HG03521 (cell line): ENCODE data around the gene DLG2.

Experiments used
- ATAC-seq: cut with Tn5 transposase; IDR thresholded peaks from one replicate; pipeline ENCODE4 v1.9.1; 2021; ENCODE audit warnings: mild to moderate bottlenecking, moderate library complexity; ENCODE audit not compliant: unreplicated experiment

DLG2 gene

GRCh38 chr11:84437071-84437980, 1189.8 kb downstream of the DLG2 start:
- ATAC-seq = peak; percentile 90

DNA sequence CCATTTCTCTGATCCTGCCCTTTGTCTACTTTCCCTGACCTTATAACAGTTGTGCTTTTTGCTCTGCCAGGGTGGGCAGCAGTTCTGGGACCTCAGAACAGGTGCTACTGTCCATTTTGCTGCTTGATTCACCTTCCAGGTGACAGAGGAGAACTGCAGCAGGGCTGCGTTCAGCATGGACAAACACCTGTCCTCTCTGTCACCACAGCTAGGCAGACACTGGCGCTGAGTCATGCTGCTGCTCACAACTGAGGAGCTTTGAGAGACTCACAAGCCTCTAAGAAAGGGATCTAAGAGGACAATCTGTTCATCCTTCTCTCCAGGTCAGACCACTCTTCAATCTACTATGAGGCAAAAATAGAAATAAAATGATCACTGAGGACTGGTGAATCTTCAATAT, 1196.5 kb downstream of the DLG2 start:
- ATAC-seq = no peak

DNA sequence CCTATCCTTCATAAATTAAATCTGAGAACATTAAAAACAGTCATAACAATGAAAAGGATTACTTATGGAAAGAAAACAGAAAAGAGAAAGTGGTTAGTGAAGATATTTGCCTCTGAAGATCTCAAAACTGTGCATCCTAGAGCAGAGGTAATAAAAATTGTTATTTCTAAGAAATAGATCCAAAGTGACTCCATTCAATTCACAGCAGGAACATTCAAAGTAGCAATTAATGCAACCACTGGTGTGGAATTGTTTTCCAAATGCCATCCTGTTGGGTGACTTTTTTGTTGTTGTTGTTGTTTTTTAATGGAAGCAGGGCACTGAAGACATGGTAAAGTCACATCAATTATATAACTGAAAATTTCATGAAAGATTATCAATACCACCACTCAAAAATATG, 1201.5 kb downstream of the DLG2 start:
- no peak for ATAC-seq

DNA sequence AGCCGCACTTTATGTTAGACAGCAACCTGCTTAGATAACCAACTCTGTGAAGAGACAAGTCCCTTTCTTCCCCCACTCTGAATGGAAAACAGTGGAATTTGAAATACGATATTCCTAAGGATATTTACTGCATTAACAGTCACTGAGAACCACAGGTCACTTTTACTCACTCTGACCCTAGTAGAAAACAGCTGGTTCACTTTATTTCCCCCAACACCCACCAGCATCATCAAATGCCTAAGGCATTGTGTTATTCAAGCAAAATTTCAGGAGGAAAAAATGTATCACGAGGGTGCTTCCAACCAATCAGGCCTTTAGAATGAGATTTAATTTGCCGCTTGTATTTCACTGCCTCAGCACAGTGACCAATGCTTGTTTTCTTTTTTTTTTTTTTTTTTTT, 1206.9 kb downstream of the DLG2 start:
- ATAC-seq = no peak

- ATAC-seq = no peak
Observed at GRCh38 chr11:84419616-84420015, 1207.5 kb downstream of the DLG2 start.

- no peak for ATAC-seq
Observed at GRCh38 chr11:84414920-84415319, 1212.2 kb downstream of the DLG2 start.

DNA sequence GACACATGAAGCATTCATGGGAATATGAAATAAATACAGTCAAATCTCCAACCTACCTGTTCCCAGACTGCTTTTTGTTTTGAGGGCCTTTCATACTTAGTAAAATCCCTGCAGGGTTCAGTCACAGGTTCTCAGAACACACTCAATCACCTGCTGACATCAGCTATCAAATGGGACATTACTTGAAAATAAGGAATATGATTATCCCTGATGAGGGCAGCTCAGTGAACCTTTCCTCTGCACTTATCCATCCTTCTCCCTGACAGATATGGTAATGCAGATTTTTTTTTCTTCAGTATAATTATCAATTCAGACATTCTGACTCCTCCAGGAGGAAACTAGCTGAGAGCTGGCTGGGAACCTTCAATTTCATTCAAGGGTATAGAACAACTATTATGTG, 1213.6 kb downstream of the DLG2 start:
- ATAC-seq = no peak

GRCh38 chr11:84412862-84413261, 1214.3 kb downstream of the DLG2 start:
- no peak for ATAC-seq

- no peak for ATAC-seq
Observed at GRCh38 chr11:84408946-84409411, 1218.2 kb downstream of the DLG2 start.

DNA sequence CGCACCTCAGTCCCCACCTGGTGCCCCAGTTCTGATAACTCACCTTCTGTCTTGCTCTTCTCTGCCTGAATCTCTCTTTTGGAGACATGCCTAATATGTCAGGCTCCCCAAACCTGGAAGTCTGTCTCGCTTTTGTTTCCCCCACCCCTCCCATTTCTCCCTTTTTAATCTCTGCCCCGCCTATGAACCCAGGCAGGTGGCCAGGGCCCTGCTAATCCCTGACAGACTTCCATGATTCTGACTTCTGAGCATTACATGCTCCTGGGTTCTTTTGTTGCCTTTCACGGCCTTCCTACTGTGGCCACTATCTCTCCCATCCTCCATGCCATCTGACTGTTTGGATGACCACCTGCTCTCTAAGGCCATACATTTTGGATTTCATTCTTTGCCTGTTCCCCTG, 1220.1 kb downstream of the DLG2 start:
- ATAC-seq = no peak

- ATAC-seq = no peak
Observed at GRCh38 chr11:84398017-84398626, 1229.0 kb downstream of the DLG2 start.

DNA sequence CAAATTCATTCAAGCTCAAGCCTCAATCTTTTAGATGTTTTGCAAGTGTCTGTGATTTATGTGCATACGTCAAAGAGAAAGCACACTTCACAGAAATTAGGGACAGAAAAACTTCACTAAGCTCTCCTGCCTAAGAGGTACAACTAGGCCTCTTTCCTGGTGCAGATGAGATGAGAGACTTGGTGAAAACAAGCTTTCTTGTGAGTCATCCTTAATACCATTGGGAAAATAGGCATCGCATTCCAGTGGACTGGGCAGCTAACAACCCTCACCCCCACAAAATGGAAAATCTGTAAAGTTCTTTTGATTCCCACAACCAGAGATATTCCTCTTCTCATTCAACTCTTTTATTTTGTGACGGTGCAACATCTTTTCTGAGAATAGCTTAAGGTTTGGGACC, 1230.6 kb downstream of the DLG2 start:
- ATAC-seq = no peak

DNA sequence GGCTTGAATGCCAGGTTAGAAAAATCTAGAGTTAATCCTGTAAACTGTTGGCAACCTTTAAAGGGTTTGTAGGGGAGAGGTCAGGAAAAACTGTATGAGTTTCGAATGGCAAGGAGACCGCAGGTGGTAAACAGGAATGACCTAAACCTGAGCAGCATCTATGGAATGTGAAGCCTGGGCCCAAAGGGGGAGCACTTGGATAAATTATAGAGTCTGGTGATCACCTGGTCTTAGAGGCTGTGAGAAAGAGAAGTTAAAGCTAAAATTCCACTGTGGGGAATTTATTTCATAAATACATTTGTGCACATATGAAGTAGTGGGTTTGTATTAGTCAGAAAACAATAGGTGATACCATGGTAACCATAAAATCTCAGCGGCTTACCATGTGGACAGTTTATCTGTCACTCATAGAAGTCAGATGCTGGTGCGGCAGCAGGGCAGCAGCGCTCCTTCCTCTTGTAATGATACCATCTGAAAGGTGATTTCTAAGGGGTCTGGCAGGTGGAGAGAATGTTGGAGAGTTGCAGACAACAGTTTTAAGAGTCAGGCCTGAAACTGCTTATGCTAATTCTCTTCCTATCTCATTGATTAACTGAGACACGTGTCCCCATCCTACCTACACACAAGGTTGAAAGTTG, 1236.6 kb downstream of the DLG2 start:
- ATAC-seq = no peak

- no peak for ATAC-seq
Observed at GRCh38 chr11:84389696-84390095, 1237.4 kb downstream of the DLG2 start.

- no peak for ATAC-seq
Observed at GRCh38 chr11:84384731-84385130, 1242.4 kb downstream of the DLG2 start.

DNA sequence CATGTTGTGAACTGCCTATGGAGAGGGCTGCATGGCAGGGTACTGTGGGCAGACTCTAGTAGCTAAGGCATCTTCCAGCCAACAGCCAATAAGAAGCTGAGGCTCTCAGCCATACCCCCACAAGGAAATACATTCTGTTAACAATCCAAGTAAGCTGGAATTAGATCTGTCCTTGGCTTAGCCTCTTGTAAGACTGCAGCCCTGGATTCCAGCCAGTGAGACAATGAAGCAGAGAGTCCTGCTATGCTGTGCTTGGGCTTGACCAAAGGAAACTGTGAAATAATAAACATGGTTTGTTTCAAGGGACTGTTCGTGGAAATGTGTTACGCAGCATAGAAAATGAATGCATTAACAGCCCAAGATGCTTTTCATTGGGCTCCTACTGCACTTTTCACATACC, 1243.6 kb downstream of the DLG2 start:
- no peak for ATAC-seq

- no peak for ATAC-seq
Observed at GRCh38 chr11:84381666-84382065, 1245.5 kb downstream of the DLG2 start.

DNA sequence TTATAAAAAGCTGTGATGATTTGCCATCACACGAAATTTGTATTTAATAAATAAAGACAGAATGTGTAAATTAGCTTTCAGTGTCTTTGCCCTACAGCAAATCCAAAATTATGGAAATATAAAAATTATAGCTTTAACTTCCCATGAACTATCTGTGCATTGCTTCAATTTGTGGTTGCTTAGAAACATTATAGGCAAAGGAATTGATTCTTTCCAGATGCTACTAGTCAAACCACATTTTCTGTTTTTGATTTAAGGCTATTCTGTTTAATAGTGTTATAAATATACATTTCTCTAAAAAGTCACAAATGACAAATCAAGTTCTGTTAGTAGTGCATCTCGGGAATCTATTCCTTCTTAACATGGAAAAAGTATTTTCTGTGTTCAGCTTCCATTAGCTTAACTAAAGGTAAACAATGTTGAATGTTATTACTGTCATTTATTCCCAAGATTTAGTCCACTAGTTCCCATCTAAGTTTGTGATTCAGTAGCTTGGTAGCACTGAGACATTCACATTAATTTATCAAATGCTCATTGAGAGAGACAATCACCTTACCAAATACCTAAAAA, 1254.7 kb downstream of the DLG2 start:
- no peak for ATAC-seq

- no peak for ATAC-seq
Observed at GRCh38 chr11:84358034-84358433, 1269.1 kb downstream of the DLG2 start.

DNA sequence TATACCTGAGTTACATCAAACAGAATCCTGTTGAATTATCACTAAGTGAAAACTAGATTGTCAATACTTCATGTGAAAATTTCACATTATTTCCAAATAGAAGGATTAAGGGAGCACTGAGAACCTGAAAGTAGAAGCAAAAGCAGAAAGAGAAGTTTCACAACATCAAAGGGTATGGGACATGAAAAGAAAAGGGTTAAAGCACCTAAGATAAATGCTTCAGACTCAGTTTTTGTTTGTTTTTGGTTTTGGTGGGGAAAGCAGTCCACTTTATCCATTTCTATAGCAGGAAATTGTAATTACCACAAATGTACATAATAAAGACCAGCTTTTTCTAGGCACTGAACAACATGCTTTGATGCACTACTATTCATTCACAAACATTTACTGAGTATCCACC, 1271.2 kb downstream of the DLG2 start:
- no peak for ATAC-seq

DNA sequence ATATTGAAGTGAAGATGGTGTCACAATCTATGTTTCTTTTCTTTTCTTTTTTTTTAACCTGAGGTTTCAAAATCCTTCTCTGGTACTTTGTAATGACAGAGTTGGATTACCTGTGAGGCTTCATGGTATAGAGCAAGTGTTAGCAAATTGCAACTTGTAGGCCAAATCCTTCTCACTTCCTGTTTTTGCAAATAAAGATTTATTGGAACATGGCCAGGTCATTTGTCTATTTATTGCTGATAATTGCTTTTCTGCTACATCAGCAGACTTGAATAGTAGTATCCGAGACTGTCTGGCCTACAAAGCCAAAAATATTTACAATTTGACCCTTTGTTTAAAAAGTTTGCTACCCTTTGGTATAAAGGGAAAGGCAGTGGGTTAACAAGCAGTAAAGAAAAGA, 1281.5 kb downstream of the DLG2 start:
- no peak for ATAC-seq

DNA sequence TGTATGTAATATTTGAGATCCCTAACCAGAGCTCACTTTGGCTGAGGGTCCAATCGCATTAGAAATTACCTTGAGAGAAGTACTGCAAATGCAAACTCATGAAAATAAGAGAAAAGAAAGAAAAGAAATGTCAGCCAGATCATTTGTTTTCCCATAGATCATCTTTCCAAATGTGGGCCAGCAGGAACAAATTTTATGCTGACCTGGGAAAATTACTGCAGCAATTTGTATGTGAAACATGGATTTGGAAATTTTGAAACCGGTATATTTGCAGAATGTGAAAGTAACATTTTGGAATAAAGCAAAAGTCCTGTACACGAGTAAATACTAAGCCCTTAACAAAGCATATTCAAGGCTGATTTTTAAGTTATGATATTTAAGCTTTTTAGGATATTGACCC, 1282.1 kb downstream of the DLG2 start:
- ATAC-seq = no peak
